Heart left ventricle (tissue), 16 donors: Measurements from ENCODE around the gene PTPRD. TPM values are rescaled to one million over a fixed set of nuclear protein-coding genes. Genes with fewer than 3 reads are reported as not detected.

Experiments used
- ATAC-seq, 4 donors: fragments of 200-7000 bp; cut with Tn5 transposase; one replicate each; pipeline ENCODE4 v1.9.1; 2020 to 2022; ENCODE audit warnings: moderate library complexity in 4 of 4, mild to moderate bottlenecking in 3 of 4, moderate number of reproducible peaks in 1 of 4
- DNase-seq, 5 donors: peaks; one replicate each; pipeline ENCODE4 v3.0.0-alpha.2; 2020
- H3K27ac ChIP-seq, 12 donors: fragments of 200-600 bp; sonication (generic) in 4 of 12; one replicate each; pipeline versions ENCODE4 v1.5.0 to v1.8.0; 2016 to 2022; ENCODE audit warnings: mild to moderate bottlenecking in 2 of 12
- H3K27me3 ChIP-seq, 9 donors: fragments of 200-600 bp; sonication (generic) in 2 of 9; one replicate each; pipeline versions ENCODE4 v1.5.1 to v1.8.0; 2016 to 2022; ENCODE audit warnings: mild to moderate bottlenecking in 3 of 9
- H3K36me3 ChIP-seq, 9 donors: fragments of 200-600 bp; sonication (generic) in 2 of 9; one replicate each; pipeline versions ENCODE4 v1.5.0 to v1.8.0; 2018 to 2022; ENCODE audit warnings: mild to moderate bottlenecking in 2 of 9
- H3K4me1 ChIP-seq, 12 donors: fragments of 200-600 bp; sonication (generic) in 4 of 12; one replicate each; pipeline versions ENCODE4 v1.5.0 to v1.8.0; 2016 to 2022; ENCODE audit warnings: mild to moderate bottlenecking in 3 of 12
- H3K4me3 ChIP-seq, 12 donors: fragments of 200-600 bp; sonication (generic) in 4 of 12; one replicate each; pipeline versions ENCODE4 v1.5.0 to v1.8.0; 2017 to 2022; ENCODE audit warnings: mild to moderate bottlenecking in 9 of 12, moderate library complexity in 4 of 12
- H3K9me3 ChIP-seq, 12 donors: fragments of 200-600 bp; sonication (generic) in 4 of 12; one replicate each; pipeline versions ENCODE4 v1.5.0 to v1.8.0; 2016 to 2022; ENCODE audit warnings: mild to moderate bottlenecking in 1 of 12
- CTCF ChIP-seq, 12 donors: fragments of 200-600 bp; sonication (generic) in 4 of 12; IDR thresholded peaks; one replicate each; pipeline versions ENCODE4 v1.5.0 to v1.8.0; 2018 to 2022; ENCODE audit warnings: antibody characterized with exemption in 12 of 12, mild to moderate bottlenecking in 5 of 12
- POLR2A ChIP-seq, 2 donors: fragments of 450-650 bp; IDR thresholded peaks; one replicate each; pipeline ENCODE4 v1.6.1; 2017; ENCODE audit warnings: antibody characterized with exemption in 2 of 2, mild to moderate bottlenecking in 2 of 2, moderate library complexity in 2 of 2
- WGBS, 4 donors: extraction: QIAGEN DNeasy Blood & Tissue Kit in 2 of 4; methylation state at CpG; one replicate each; pipeline versions ENCODE4 v1.1.5 to v1.1.7; 2013 to 2018; 5-methylcytosine and 5-hydroxymethylcytosine counted together
- intact Hi-C, 10 donors: fragments of 100-400 bp; cut with DNase I; formaldehyde crosslinking; loops; one replicate each; pipeline versions ENCODE4 v1.11.1 to v1.14.2; 2022
- polyA plus RNA-seq, 2 donors: library from polyadenylated mRNA; stranded (reverse); fragments of 200-250 nt; gene quantifications; one replicate each; pipeline ENCODE4 v1.2.3, GENCODE V29; 2013
- total RNA-seq, 9 donors: library from RNA; depleted of rRNA in 2 of 9; stranded (reverse); fragments of >200 nt in 2 of 9; fragmentation: NEBNext Ultra II Directional in 3 of 9; extraction: Animal tissue kit (Norgen Biotek cat#: 25700) in 3 of 9; gene quantifications; one replicate each; pipeline versions ENCODE4 v1.1.0 to v1.2.4, GENCODE V29; 2016 to 2023
- donor health status: ischemic (EF 13 %, LVEDD 7.1; RV severe dilation, severe dysfunction).
- donor health status: healthy with polysubstance abuse.
- donor health status: DM: no; HTN: yes; CAD: no.
- donor health status: DM: no; HTN: no; CAD: no.
- donor health status: ischemic (EF 25% LVEDD 6.9; RV normal size, moderate dysfunction).
- donor health status: ischemic (EF 25% LVEDD 5.7; RV mildly dilated, moderate dysfunction).
- donor health status: healthy.
- donor health status: DM: yes; HTN: yes; CAD: no.
- donor health status: ischemic (EF 35%, LVEDD 5.7; RV mildly dilated, moderate dysfunction).
- donor health status: nonischemic (EF 11% LVEDD 7.7; RV severe dilation, severe dysfunction).
- donor health status: DM: yes; HTN: yes; CAD: no.
- donor health status: PGD.
- donor health status: ischemic (EF 29% LVEDD 5.4; RV normal size, mild dysfunction).
- donor health status: nonischemic (EF 23%, LVEDD 6.1; RV moderate dilation, normal function).

PTPRD gene
- total and polyA plus RNA-seq, 11 donors, result 1.4 to 25.3 (median 15.1) TPM

GRCh38 chr9:8651846-8652215, 1961.0 kb downstream of the PTPRD start:
- ATAC-seq (no peak), DNase-seq (no peak)
- Histone ChIP-seq H3K27me3 (no peaks in the 10 kb centered on the region), H3K4me3 (no peak overlapping the region), H3K4me1 (peaks cover 0 to 19% (median 9%) of the 10 kb centered on the region in 12 donors), H3K9me3 (no peaks in the 10 kb centered on the region), H3K27ac (no peak overlapping the region), H3K36me3 (no peaks in the 10 kb centered on the region)
- TF ChIP-seq POLR2A (IDR thresholded peaks at IDR 0.05) (no peak), CTCF (IDR thresholded peaks at IDR 0.05) (no peak)
- 38 to 44% (median 41%) methylated on average over 3 of the region's 3 CpGs for WGBS, 4 donors
- intact Hi-C loops, result loop anchor here in 1 of 10 donors (10.0 kb wide), 1 partner anchor 53 kb away; no protein-coding TSS in a partner anchor

- Histone ChIP-seq H3K4me3 (no peak overlapping the region), H3K9me3 (no peaks in the 10 kb centered on the region), H3K36me3 (no peaks in the 10 kb centered on the region), H3K27ac (no peak overlapping the region), H3K4me1 (peaks cover 0 to 19% (median 9%) of the 10 kb centered on the region in 12 donors), H3K27me3 (no peaks in the 10 kb centered on the region)
- no peak for ATAC-seq
- intact Hi-C loops, result loop anchor here in 1 of 10 donors (10.0 kb wide), 1 partner anchor 54 kb away; no protein-coding TSS in a partner anchor
- TF ChIP-seq CTCF (IDR thresholded peaks at IDR 0.05), result no peak
- TF ChIP-seq POLR2A (IDR thresholded peaks at IDR 0.05), result no peak
- no peak for DNase-seq
- WGBS, 4 donors, result 72 to 74% (median 74%) methylated on average over 10 of the region's 10 CpGs
Observed at GRCh38 chr9:8651070-8651845, 1961.5 kb downstream of the PTPRD start.

- DNase-seq, result no peak
- intact Hi-C loops, result loop anchor here in 1 of 10 donors (10.0 kb wide), 1 partner anchor 55 kb away; no protein-coding TSS in a partner anchor
- H3K27ac ChIP-seq, result no peak overlapping the region
- H3K4me3 ChIP-seq, result no peak overlapping the region
- H3K4me1 ChIP-seq, result peaks cover 0 to 19% (median 9%) of the 10 kb centered on the region in 12 donors
- H3K27me3 ChIP-seq, result no peaks in the 10 kb centered on the region
- H3K36me3 ChIP-seq, result no peaks in the 10 kb centered on the region
- WGBS, 4 donors, result 76 to 86% (median 81%) methylated on average over 4 of the region's 4 CpGs
- no peaks in the 10 kb centered on the region for H3K9me3 ChIP-seq
- TF ChIP-seq POLR2A (IDR thresholded peaks at IDR 0.05), result no peak
- TF ChIP-seq CTCF (IDR thresholded peaks at IDR 0.05), result no peak
- no peak for ATAC-seq
Observed at GRCh38 chr9:8649807-8650206, 1963.0 kb downstream of the PTPRD start.

- DNase-seq (no peak), ATAC-seq (peak in 1 of 4 donors; percentile 42)
- WGBS, 4 donors, result 75 to 81% (median 77%) methylated on average over 2 of the region's 2 CpGs
- intact Hi-C loops, result no loop called here
- Histone ChIP-seq H3K36me3 (no peaks in the 10 kb centered on the region), H3K27ac (no peak overlapping the region), H3K4me3 (no peak overlapping the region), H3K4me1 (peaks cover 0 to 19% (median 9%) of the 10 kb centered on the region in 12 donors), H3K27me3 (no peaks in the 10 kb centered on the region), H3K9me3 (no peaks in the 10 kb centered on the region)
- no peak for TF ChIP-seq POLR2A (IDR thresholded peaks at IDR 0.05)
- no peak for TF ChIP-seq CTCF (IDR thresholded peaks at IDR 0.05)
Observed at GRCh38 chr9:8649160-8649559, 1963.6 kb downstream of the PTPRD start.
